Stimulated activated CD8-positive, alpha-beta memory T cell treated with anti-CD3 and anti-CD28 coated beads, Interleukin-15, amount 100 ng/mL, for 24 hours (primary cell): Measurements from ENCODE around the gene DYSF.

ENCODE experiments used
- DNase-seq: peaks from one replicate; pipeline ENCODE4 v3.0.0-alpha.2; 2020; ENCODE audit warnings: low read depth

The DYSF gene

DNA sequence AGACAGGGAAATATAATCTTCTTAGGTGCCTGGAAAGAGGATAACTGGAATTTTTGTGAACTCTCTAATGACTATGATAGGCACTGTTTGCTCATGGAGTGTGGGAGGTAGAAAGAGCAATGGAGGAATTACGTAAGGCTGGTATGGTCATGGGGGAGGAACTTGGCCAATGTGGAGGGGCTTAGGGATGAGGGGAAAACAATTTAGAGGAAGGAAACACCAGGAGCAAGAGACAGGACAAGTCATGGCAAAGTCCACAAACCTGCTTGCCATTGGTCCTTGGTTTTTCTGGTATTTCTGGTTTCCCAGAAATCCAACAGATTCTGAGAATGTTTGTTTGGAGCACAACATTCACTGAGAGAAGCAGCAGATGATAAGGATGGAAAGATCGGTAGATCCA lies 274.2 kb downstream of the DYSF start:
- no peak for DNase-seq

DNA sequence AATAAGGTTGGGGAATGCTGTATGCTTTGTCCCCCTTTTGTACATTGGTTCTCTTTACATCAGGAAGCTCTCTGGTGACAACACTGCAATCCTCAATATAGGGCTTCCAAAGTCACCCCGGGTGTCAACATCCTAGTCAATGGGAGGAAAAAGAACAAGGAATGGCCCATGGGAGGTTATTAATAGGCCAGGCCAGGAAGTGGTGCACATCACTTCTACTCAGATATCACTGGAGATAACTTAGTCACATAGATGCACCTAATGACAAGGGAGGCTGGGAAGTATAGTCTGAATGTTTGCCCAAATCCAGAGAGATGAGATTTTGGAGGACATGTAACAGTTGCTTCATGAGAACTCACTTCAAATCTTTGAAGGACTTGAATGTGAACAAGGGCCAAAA lies 274.7 kb downstream of the DYSF start:
- no peak for DNase-seq

DNA sequence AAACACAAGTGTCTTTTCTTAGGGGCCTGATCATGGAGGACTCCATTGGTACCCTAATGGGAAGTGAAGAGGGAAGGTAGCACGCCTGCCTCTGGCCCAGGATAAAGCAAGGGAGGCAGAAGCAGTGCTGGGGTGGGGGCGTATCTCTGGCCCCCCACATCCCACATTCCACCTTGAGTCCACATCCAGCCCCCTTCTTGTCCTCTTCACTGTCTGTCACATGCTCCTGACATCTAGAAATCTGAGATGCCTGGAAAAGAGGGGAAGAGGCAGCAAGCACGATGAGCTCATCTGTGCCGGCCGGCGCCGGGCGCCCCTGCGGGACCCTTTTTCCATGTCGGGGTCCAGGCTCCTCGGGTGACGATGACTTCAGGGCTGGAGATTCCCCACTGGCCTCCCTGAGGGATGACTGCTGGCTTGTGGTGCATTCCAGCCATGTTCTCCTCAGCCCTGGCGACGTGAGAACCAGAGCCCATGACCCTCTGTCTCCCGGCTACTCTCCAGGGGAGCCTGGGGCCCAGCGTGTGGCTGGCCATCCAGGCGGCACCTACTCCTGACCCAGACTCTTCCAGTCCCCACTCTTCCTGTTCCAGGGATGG lies 277.5 kb downstream of the DYSF start:
- no peak for DNase-seq

DNA sequence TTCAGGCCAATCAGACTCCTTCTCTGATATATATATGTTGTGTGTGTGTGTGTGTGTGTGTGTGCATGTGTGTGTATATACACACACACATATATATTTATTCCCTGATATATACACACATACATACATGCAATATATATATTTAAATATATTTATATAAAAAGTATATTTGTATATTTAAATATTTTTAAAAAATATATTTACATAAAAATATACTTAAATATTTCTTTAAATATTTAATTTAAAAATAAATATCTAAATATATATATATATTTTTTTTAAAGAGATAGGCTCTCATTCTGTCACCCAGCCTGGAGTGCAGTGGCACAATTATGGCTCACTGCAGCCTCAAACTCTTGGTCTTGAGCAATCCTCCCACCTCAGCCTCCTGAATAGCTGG lies 281.3 kb downstream of the DYSF start:
- DNase-seq: no peak

DNA sequence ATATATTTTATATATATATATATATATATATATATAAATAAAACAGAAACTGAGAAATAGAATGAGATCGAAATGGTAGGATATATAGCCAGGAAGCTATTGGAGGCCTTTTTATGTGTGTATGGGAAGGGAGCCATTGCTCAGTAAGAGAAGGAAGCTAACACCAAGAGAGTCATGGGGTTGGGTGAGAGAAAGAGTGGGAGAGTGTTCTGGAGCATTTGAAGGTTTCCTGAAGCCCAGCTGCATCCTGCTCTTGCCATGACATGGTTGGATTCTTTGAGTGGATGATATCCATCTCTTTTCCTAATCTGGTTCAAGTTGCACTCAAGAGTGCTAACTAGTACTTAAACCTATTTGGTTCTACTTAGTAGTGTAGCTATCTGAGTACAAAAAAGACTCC lies 282.3 kb downstream of the DYSF start:
- DNase-seq: no peak
